Measurements from ENCODE around the gene CLEC4C.
"Not testable (repeated sequence)": the region's sequence is repeated elsewhere in the genome, so short reads cannot be mapped to it uniquely, and the experiment has no call there.

CLEC4C gene

GRCh38 chr12:7747246-7747645, at the start of gene CLEC4C:
CLEC4C (minus strand) TSS chr12:7747375; CDS start chr12:7747348, 27 bp downstream.
- in situ Hi-C loops (cut with HindIII; ENCODE audit: low sequenced_read_pairs): no loop called here

GRCh38 chr12:7793211-7793610, 46.0 kb upstream of the CLEC4C start:
- in situ Hi-C loops (cut with HindIII; ENCODE audit: low sequenced_read_pairs): no loop called here

GRCh38 chr12:7788884-7789528, 41.8 kb upstream of the CLEC4C start, which contains the start of gene NANOG:
NANOG (plus strand) TSS chr12:7789402; CDS start chr12:7789615, 213 bp downstream.
- in situ Hi-C loops (cut with HindIII; ENCODE audit: low sequenced_read_pairs): not testable (repeated sequence)

GRCh38 chr12:7788294-7788660, 41.1 kb upstream of the CLEC4C start:
- in situ Hi-C loops (cut with HindIII; ENCODE audit: low sequenced_read_pairs): no loop called here

- in situ Hi-C loops (cut with HindIII; ENCODE audit: low sequenced_read_pairs): no loop called here
Measured at GRCh38 chr12:7787574-7788293, 40.6 kb upstream of the CLEC4C start.

- in situ Hi-C loops (cut with HindIII; ENCODE audit: low sequenced_read_pairs): no loop called here
Measured at GRCh38 chr12:7784701-7785100, 37.5 kb upstream of the CLEC4C start.

GRCh38 chr12:7783433-7783832, 36.3 kb upstream of the CLEC4C start:
- in situ Hi-C loops (cut with HindIII; ENCODE audit: low sequenced_read_pairs): not testable (repeated sequence)

- in situ Hi-C loops (cut with HindIII; ENCODE audit: low sequenced_read_pairs): no loop called here
Measured at GRCh38 chr12:7782055-7782454, 34.9 kb upstream of the CLEC4C start.

GRCh38 chr12:7781274-7781673, 34.1 kb upstream of the CLEC4C start:
- in situ Hi-C loops (cut with HindIII; ENCODE audit: low sequenced_read_pairs): no loop called here

GRCh38 chr12:7769999-7770398, 22.8 kb upstream of the CLEC4C start:
- in situ Hi-C loops (cut with HindIII; ENCODE audit: low sequenced_read_pairs): no loop called here

- in situ Hi-C loops (cut with HindIII; ENCODE audit: low sequenced_read_pairs): no loop called here
Measured at GRCh38 chr12:7758766-7759140, 11.6 kb upstream of the CLEC4C start.

GRCh38 chr12:7756993-7757392, 9.8 kb upstream of the CLEC4C start:
- in situ Hi-C loops (cut with HindIII; ENCODE audit: low sequenced_read_pairs): no loop called here

GRCh38 chr12:7755668-7756067, 8.5 kb upstream of the CLEC4C start:
- in situ Hi-C loops (cut with HindIII; ENCODE audit: low sequenced_read_pairs): not testable (repeated sequence)

- in situ Hi-C loops (cut with HindIII; ENCODE audit: low sequenced_read_pairs): not testable (repeated sequence)
Measured at GRCh38 chr12:7751941-7752922, 5.1 kb upstream of the CLEC4C start.

- in situ Hi-C loops (cut with HindIII; ENCODE audit: low sequenced_read_pairs): no loop called here
Measured at GRCh38 chr12:7751394-7751793, 4.2 kb upstream of the CLEC4C start.

- in situ Hi-C loops (cut with HindIII; ENCODE audit: low sequenced_read_pairs): no loop called here
Measured at GRCh38 chr12:7750350-7750749, 3.2 kb upstream of the CLEC4C start.

GRCh38 chr12:7749442-7749841, 2.3 kb upstream of the CLEC4C start:
- in situ Hi-C loops (cut with HindIII; ENCODE audit: low sequenced_read_pairs): no loop called here

GRCh38 chr12:7748852-7749251, 1.7 kb upstream of the CLEC4C start:
- in situ Hi-C loops (cut with HindIII; ENCODE audit: low sequenced_read_pairs): no loop called here

GRCh38 chr12:7732993-7733392, 14.2 kb downstream of the CLEC4C start:
- in situ Hi-C loops (cut with HindIII; ENCODE audit: low sequenced_read_pairs): no loop called here

- in situ Hi-C loops (cut with HindIII; ENCODE audit: low sequenced_read_pairs): no loop called here
Measured at GRCh38 chr12:7731486-7731885, 15.7 kb downstream of the CLEC4C start.

- in situ Hi-C loops (cut with HindIII; ENCODE audit: low sequenced_read_pairs): not testable (repeated sequence)
Measured at GRCh38 chr12:7730984-7731383, 16.2 kb downstream of the CLEC4C start.

Data from DLD1 (cell line).